Measurements from ENCODE around the gene KRT6C.

KRT6C gene

GRCh38 chr12:52499806-52500560, 26.4 kb upstream of the KRT6C start:
- Histone ChIP-seq H3K4me1 (peaks cover 7% of the 10 kb centered on the region), H3K79me2 (no peaks in the 10 kb centered on the region), H3K27me3 (ENCODE audit: control insufficient read depth, insufficient read depth, low read length) (no peaks in the 10 kb centered on the region), H3K27ac (no peak overlapping the region), H3K9ac (no peak overlapping the region), H3K36me3 (ENCODE audit: control insufficient read depth, insufficient read depth, low read length) (no peaks in the 10 kb centered on the region), H3K9me3 (ENCODE audit: control insufficient read depth, low read length) (no peaks in the 10 kb centered on the region), H3K4me3 (ENCODE audit: low read depth, low read length) (no peak overlapping the region), H2AFZ (no peak overlapping the region), H3K4me2 (ENCODE audit: low read length) (no peak overlapping the region)
- no peak for TF ChIP-seq CTCF (IDR thresholded peaks at IDR 0.05)

- no peak overlapping the region for H3K27ac ChIP-seq
- no peaks in the 10 kb centered on the region for H3K9me3 ChIP-seq (ENCODE audit: control insufficient read depth, low read length)
- peaks cover 15% of the 10 kb centered on the region for H3K4me1 ChIP-seq
- no peak for TF ChIP-seq CTCF (IDR thresholded peaks at IDR 0.05)
- H3K79me2 ChIP-seq = no peaks in the 10 kb centered on the region
- no peak overlapping the region for H2AFZ ChIP-seq
- H3K36me3 ChIP-seq (ENCODE audit: control insufficient read depth, insufficient read depth, low read length) = no peaks in the 10 kb centered on the region
- H3K4me3 ChIP-seq (ENCODE audit: low read depth, low read length) = no peak overlapping the region
- H3K27me3 ChIP-seq (ENCODE audit: control insufficient read depth, insufficient read depth, low read length) = no peaks in the 10 kb centered on the region
- H3K9ac ChIP-seq = no peak overlapping the region
- no peak overlapping the region for H3K4me2 ChIP-seq (ENCODE audit: low read length)
These were observed 25.3 kb upstream of the KRT6C start for GRCh38 chr12:52498946-52499345.

GRCh38 chr12:52497975-52498374, 24.4 kb upstream of the KRT6C start:
- Histone ChIP-seq H3K36me3 (ENCODE audit: control insufficient read depth, insufficient read depth, low read length) (no peaks in the 10 kb centered on the region), H2AFZ (no peak overlapping the region), H3K79me2 (no peaks in the 10 kb centered on the region), H3K9me3 (ENCODE audit: control insufficient read depth, low read length) (no peaks in the 10 kb centered on the region), H3K4me2 (ENCODE audit: low read length) (no peak overlapping the region), H3K9ac (no peak overlapping the region), H3K27me3 (ENCODE audit: control insufficient read depth, insufficient read depth, low read length) (no peaks in the 10 kb centered on the region), H3K4me3 (ENCODE audit: low read depth, low read length) (no peak overlapping the region), H3K4me1 (peaks cover 15% of the 10 kb centered on the region), H3K27ac (no peak overlapping the region)
- no peak for TF ChIP-seq CTCF (IDR thresholded peaks at IDR 0.05)

GRCh38 chr12:52496590-52497071, 23.0 kb upstream of the KRT6C start:
- no peaks in the 10 kb centered on the region for H3K27me3 ChIP-seq (ENCODE audit: control insufficient read depth, insufficient read depth, low read length)
- H3K4me3 ChIP-seq (ENCODE audit: low read depth, low read length) = no peak overlapping the region
- no peak overlapping the region for H3K27ac ChIP-seq
- H3K79me2 ChIP-seq = no peaks in the 10 kb centered on the region
- no peak overlapping the region for H2AFZ ChIP-seq
- H3K4me2 ChIP-seq (ENCODE audit: low read length) = no peak overlapping the region
- H3K4me1 ChIP-seq = peaks cover 15% of the 10 kb centered on the region
- no peaks in the 10 kb centered on the region for H3K9me3 ChIP-seq (ENCODE audit: control insufficient read depth, low read length)
- no peak overlapping the region for H3K9ac ChIP-seq
- no peak for TF ChIP-seq CTCF (IDR thresholded peaks at IDR 0.05)
- no peaks in the 10 kb centered on the region for H3K36me3 ChIP-seq (ENCODE audit: control insufficient read depth, insufficient read depth, low read length)

- H3K9me3 ChIP-seq (ENCODE audit: control insufficient read depth, low read length) = no peaks in the 10 kb centered on the region
- no peak overlapping the region for H3K4me2 ChIP-seq (ENCODE audit: low read length)
- no peak overlapping the region for H3K9ac ChIP-seq
- no peak overlapping the region for H3K4me3 ChIP-seq (ENCODE audit: low read depth, low read length)
- no peak overlapping the region for H3K27ac ChIP-seq
- TF ChIP-seq CTCF (IDR thresholded peaks at IDR 0.05) = no peak
- no peaks in the 10 kb centered on the region for H3K27me3 ChIP-seq (ENCODE audit: control insufficient read depth, insufficient read depth, low read length)
- H3K79me2 ChIP-seq = no peaks in the 10 kb centered on the region
- H3K36me3 ChIP-seq (ENCODE audit: control insufficient read depth, insufficient read depth, low read length) = no peaks in the 10 kb centered on the region
- H2AFZ ChIP-seq = no peak overlapping the region
- H3K4me1 ChIP-seq = peaks cover 15% of the 10 kb centered on the region
These were observed 22.4 kb upstream of the KRT6C start for GRCh38 chr12:52496054-52496453.
